ENCODE measurements around the gene PPL.

The PPL gene

GRCh38 chr16:4917117-4917516, 19.8 kb downstream of the PPL start:
- no peak for TF ChIP-seq CTCF (IDR thresholded peaks at IDR 0.05; ENCODE audit: extremely low read depth, insufficient read depth, missing control alignments)
- in situ Hi-C loops (cut with MboI; ENCODE audit: low pct_unique_long_range_greater_than_20kb, low sequenced_read_pairs, unreplicated experiment) = no loop called here
- no peak for DNase-seq (ENCODE audit: low spot score)

GRCh38 chr16:4915226-4915761, 21.7 kb downstream of the PPL start:
- in situ Hi-C loops (cut with MboI; ENCODE audit: low pct_unique_long_range_greater_than_20kb, low sequenced_read_pairs, unreplicated experiment) = no loop called here
- no peak for TF ChIP-seq CTCF (IDR thresholded peaks at IDR 0.05; ENCODE audit: extremely low read depth, insufficient read depth, missing control alignments)
- no peak for DNase-seq (ENCODE audit: low spot score)

GRCh38 chr16:4914528-4915225, 22.3 kb downstream of the PPL start:
- no peak for TF ChIP-seq CTCF (IDR thresholded peaks at IDR 0.05; ENCODE audit: extremely low read depth, insufficient read depth, missing control alignments)
- in situ Hi-C loops (cut with MboI; ENCODE audit: low pct_unique_long_range_greater_than_20kb, low sequenced_read_pairs, unreplicated experiment) = no loop called here
- no peak for DNase-seq (ENCODE audit: low spot score)

GRCh38 chr16:4913774-4914525, 23.0 kb downstream of the PPL start:
- in situ Hi-C loops (cut with MboI; ENCODE audit: low pct_unique_long_range_greater_than_20kb, low sequenced_read_pairs, unreplicated experiment) = no loop called here
- DNase-seq (ENCODE audit: low spot score) = no peak
- TF ChIP-seq CTCF (IDR thresholded peaks at IDR 0.05; ENCODE audit: extremely low read depth, insufficient read depth, missing control alignments) = no peak

GRCh38 chr16:4913130-4913773, 23.7 kb downstream of the PPL start:
- TF ChIP-seq CTCF (IDR thresholded peaks at IDR 0.05; ENCODE audit: extremely low read depth, insufficient read depth, missing control alignments) = no peak
- no peak for DNase-seq (ENCODE audit: low spot score)
- in situ Hi-C loops (cut with MboI; ENCODE audit: low pct_unique_long_range_greater_than_20kb, low sequenced_read_pairs, unreplicated experiment) = no loop called here

GRCh38 chr16:4911970-4912386, 25.0 kb downstream of the PPL start:
- in situ Hi-C loops (cut with MboI; ENCODE audit: low pct_unique_long_range_greater_than_20kb, low sequenced_read_pairs, unreplicated experiment) = no loop called here
- no peak for DNase-seq (ENCODE audit: low spot score)
- no peak for TF ChIP-seq CTCF (IDR thresholded peaks at IDR 0.05; ENCODE audit: extremely low read depth, insufficient read depth, missing control alignments)
